ENCODE data around the gene FAS. TPM values are rescaled to one million over a fixed set of nuclear protein-coding genes. Genes with fewer than 3 reads are reported as not detected.

FAS gene
- total and polyA plus RNA-seq, 2 donors (not counting 1 experiment from before 2014, with no cell fraction given), result 11.5 to 12.4 TPM

DNA sequence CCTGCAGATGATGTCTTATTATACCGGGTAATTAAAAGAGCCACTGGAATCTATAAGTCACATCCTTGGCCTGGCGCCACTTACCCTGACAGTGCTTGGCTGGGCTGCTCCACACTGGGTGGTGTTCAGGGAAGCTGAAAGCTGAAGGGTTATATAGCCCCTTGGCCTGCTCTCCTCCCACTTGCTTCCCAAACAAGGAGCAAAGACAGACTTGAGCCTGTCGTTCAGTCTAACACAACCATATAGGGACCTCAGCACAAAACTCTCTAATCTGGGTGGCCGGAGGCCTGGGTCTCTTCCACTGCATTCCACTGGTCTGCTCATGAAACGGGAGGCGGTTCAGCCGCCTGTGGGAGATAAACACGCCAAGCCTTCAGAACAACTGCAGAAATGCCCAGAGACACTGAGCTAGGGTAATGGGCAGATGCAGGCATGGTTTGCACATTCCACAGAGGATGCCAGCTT lies 37.9 kb upstream of the FAS start, which contains the start of gene ACTA2:
Gene ACTA2 (minus strand): TSS at position 127 of the 465 bp plus-strand sequence. CDS start 3,843 bp downstream, outside the sequence.
- no peaks in the 10 kb centered on the region for H3K27me3 Mint-ChIP-seq
- TF ChIP-seq EZH2 (IDR thresholded peaks at IDR 0.05; ENCODE audit: borderline replicate concordance, insufficient read depth, low read depth, low read length, poor library complexity, severe bottlenecking), result no peak
- TF ChIP-seq, protein P1, sequence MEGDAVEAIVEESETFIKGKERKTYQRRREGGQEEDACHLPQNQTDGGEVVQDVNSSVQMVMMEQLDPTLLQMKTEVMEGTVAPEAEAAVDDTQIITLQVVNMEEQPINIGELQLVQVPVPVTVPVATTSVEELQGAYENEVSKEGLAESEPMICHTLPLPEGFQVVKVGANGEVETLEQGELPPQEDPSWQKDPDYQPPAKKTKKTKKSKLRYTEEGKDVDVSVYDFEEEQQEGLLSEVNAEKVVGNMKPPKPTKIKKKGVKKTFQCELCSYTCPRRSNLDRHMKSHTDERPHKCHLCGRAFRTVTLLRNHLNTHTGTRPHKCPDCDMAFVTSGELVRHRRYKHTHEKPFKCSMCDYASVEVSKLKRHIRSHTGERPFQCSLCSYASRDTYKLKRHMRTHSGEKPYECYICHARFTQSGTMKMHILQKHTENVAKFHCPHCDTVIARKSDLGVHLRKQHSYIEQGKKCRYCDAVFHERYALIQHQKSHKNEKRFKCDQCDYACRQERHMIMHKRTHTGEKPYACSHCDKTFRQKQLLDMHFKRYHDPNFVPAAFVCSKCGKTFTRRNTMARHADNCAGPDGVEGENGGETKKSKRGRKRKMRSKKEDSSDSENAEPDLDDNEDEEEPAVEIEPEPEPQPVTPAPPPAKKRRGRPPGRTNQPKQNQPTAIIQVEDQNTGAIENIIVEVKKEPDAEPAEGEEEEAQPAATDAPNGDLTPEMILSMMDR (IDR thresholded peaks at IDR 0.05), result no peak
- Histone ChIP-seq H2AFZ (ENCODE audit: insufficient read depth, low read depth, low read length, poor library complexity, severe bottlenecking) (no peak within 1 kb of the TSS), H3K79me2 (ENCODE audit: control insufficient read depth, insufficient read depth, low read length) (no peaks in the 10 kb centered on the region), H4K20me1 (ENCODE audit: control insufficient read depth, insufficient read depth, low read length, poor library complexity, severe bottlenecking) (no peaks in the 10 kb centered on the region), H3K4me1 (ENCODE audit: control insufficient read depth in 2 of 2, insufficient read depth in 2 of 2, low read length in 2 of 2) (no peaks in the 10 kb centered on the region), H3K36me3 (replicated peaks in 1 of 2; ENCODE audit: control extremely low read depth in 1 of 2, control insufficient read depth in 1 of 2, extremely low read depth in 1 of 2, insufficient read depth in 2 of 2, low read length in 1 of 2) (no peaks in the 10 kb centered on the region), H3K9ac (ENCODE audit: low read length) (no peak within 1 kb of the TSS), H3K9me3 (ENCODE audit: control extremely low read depth in 1 of 3, control insufficient read depth in 2 of 3, insufficient read depth in 1 of 3, low read length in 2 of 3) (peaks cover 1 to 7% (median 4%) of the 10 kb centered on the region in 3 donors), H3K4me3 (ENCODE audit: control extremely low read depth in 1 of 5, extremely low read depth in 1 of 5, insufficient read depth in 1 of 5, low read depth in 2 of 5, low read length in 4 of 5) (no peak within 1 kb of the TSS), H3K27me3 (replicated peaks in 1 of 4; ENCODE audit: control extremely low read depth in 1 of 4, control insufficient read depth in 3 of 4, insufficient read depth in 4 of 4, low read length in 3 of 4) (no peaks in the 10 kb centered on the region), H3K27ac (ENCODE audit: low read length in 2 of 2) (no peak within 1 kb of the TSS), H3K4me2 (replicated peaks; ENCODE audit: low read depth, low read length, poor library complexity, severe bottlenecking) (no peak within 1 kb of the TSS)
- ChIA-PET CTCF (interaction anchor here (0.6 kb wide), 1 partner anchor 132 kb away, joined by 3 read pairs; no protein-coding TSS in a partner anchor), POLR2A (no interaction called here)
- intact Hi-C loops (cut with micrococcal nuclease), result no loop called here
- H3K9me3 Mint-ChIP-seq (ENCODE audit: insufficient read depth), result no peaks in the 10 kb centered on the region
- 99% methylated on average over 8 of the region's 8 CpGs for WGBS (ENCODE audit: insufficient coverage)
- ATAC-seq (ENCODE audit: low read depth) (no peak), DNase-seq (no peak)
- no peak within 1 kb of the TSS for H3K4me3 Mint-ChIP-seq
- no peak within 1 kb of the TSS for H3K27ac Mint-ChIP-seq
- no peaks in the 10 kb centered on the region for H3K4me1 Mint-ChIP-seq

DNA sequence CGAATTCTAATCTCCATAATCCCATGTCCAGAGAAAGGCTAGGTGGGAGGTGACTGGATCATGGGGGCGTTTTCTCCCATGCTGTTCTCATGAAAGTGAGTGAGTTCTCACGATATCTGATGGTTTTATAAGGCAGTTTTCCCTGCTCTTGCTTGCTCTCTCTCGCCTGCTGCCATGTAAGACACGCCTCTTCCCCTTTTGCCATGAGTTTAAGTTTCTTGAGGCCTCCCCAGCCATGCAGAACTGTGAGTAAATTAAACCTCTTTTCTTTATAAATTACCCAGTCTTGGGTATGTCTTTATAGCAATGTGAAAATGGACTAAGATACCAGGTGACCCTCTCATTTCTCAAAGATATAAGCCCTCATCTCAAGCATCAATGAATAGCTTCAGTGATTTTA lies 36.9 kb upstream of the FAS start:
- Mint-ChIP-seq H3K9me3 (ENCODE audit: insufficient read depth) (no peaks in the 10 kb centered on the region), H3K4me1 (no peaks in the 10 kb centered on the region), H3K27me3 (no peaks in the 10 kb centered on the region), H3K27ac (no peak overlapping the region), H3K4me3 (no peak overlapping the region)
- 100% methylated on average over 1 of the region's 5 CpGs for WGBS (ENCODE audit: insufficient coverage)
- H3K4me3 ChIP-seq (ENCODE audit: control extremely low read depth in 1 of 5, extremely low read depth in 1 of 5, insufficient read depth in 1 of 5, low read depth in 2 of 5, low read length in 4 of 5), result no peak overlapping the region
- no peak overlapping the region for H3K4me2 ChIP-seq (replicated peaks; ENCODE audit: low read depth, low read length, poor library complexity, severe bottlenecking)
- ATAC-seq (ENCODE audit: low read depth) (no peak), DNase-seq (no peak)
- H3K79me2 ChIP-seq (ENCODE audit: control insufficient read depth, insufficient read depth, low read length), result no peaks in the 10 kb centered on the region
- TF ChIP-seq, protein P1 (IDR thresholded peaks at IDR 0.05), result no peak
- no peak for TF ChIP-seq EZH2 (IDR thresholded peaks at IDR 0.05; ENCODE audit: borderline replicate concordance, insufficient read depth, low read depth, low read length, poor library complexity, severe bottlenecking)
- no peak overlapping the region for H3K9ac ChIP-seq (ENCODE audit: low read length)
- intact Hi-C loops (cut with micrococcal nuclease), result no loop called here
- H3K27ac ChIP-seq (ENCODE audit: low read length in 2 of 2), result no peak overlapping the region
- ChIA-PET CTCF (interaction anchor here (0.9 to 1.4 kb wide), 2 partner anchors 19 to 21 kb away, joined by 3 to 7 read pairs; no protein-coding TSS in a partner anchor), POLR2A (no interaction called here)
- H4K20me1 ChIP-seq (ENCODE audit: control insufficient read depth, insufficient read depth, low read length, poor library complexity, severe bottlenecking), result no peaks in the 10 kb centered on the region
- no peak overlapping the region for H2AFZ ChIP-seq (ENCODE audit: insufficient read depth, low read depth, low read length, poor library complexity, severe bottlenecking)
- H3K27me3 ChIP-seq (replicated peaks in 1 of 4; ENCODE audit: control extremely low read depth in 1 of 4, control insufficient read depth in 3 of 4, insufficient read depth in 4 of 4, low read length in 3 of 4), result no peaks in the 10 kb centered on the region
- H3K4me1 ChIP-seq (ENCODE audit: control insufficient read depth in 2 of 2, insufficient read depth in 2 of 2, low read length in 2 of 2), result no peaks in the 10 kb centered on the region
- H3K9me3 ChIP-seq (ENCODE audit: control extremely low read depth in 1 of 3, control insufficient read depth in 2 of 3, insufficient read depth in 1 of 3, low read length in 2 of 3), result peaks cover 1 to 7% (median 4%) of the 10 kb centered on the region in 3 donors
- no peaks in the 10 kb centered on the region for H3K36me3 ChIP-seq (replicated peaks in 1 of 2; ENCODE audit: control extremely low read depth in 1 of 2, control insufficient read depth in 1 of 2, extremely low read depth in 1 of 2, insufficient read depth in 2 of 2, low read length in 1 of 2)

Data from B cell (primary cell).